ENCODE measurements around the gene ARHGAP44. TPM values are rescaled to one million over a fixed set of nuclear protein-coding genes. Genes with fewer than 3 reads are reported as not detected.

Gene ARHGAP44
- total and polyA plus RNA-seq, 2 donors (not counting 3 experiments of a cell fraction or from before 2014, with no cell fraction given), result 0.11 to 0.42 TPM

- no peaks in the 10 kb centered on the region for H3K36me3 ChIP-seq (ENCODE audit: control insufficient read depth in 2 of 2, extremely low read depth in 1 of 2, insufficient read depth in 2 of 2, low read length in 2 of 2)
- H2AFZ ChIP-seq (ENCODE audit: low read depth, low read length), result no peak overlapping the region
- no peaks in the 10 kb centered on the region for H3K4me1 ChIP-seq (ENCODE audit: control insufficient read depth, extremely low read depth, insufficient read depth, low read length)
- TF ChIP-seq POLR2AphosphoS5 (IDR thresholded peaks at IDR 0.05; ENCODE audit: insufficient read depth, low read depth, low read length), result no peak
- no peak for TF ChIP-seq FOS (IDR thresholded peaks at IDR 0.05; ENCODE audit: borderline replicate concordance, insufficient read depth, low read length)
- no peak for TF ChIP-seq CTCF (IDR thresholded peaks at IDR 0.05; ENCODE audit: extremely low read depth in 1 of 2, insufficient read depth in 1 of 2, low read depth in 1 of 2, low read length in 2 of 2)
- no peak for TF ChIP-seq MYC (IDR thresholded peaks at IDR 0.05; ENCODE audit: low read depth, low read length)
- TF ChIP-seq JUN (IDR thresholded peaks at IDR 0.05; ENCODE audit: borderline replicate concordance, insufficient read depth, insufficient read length, low read depth), result no peak
- no peak for TF ChIP-seq MAX (IDR thresholded peaks at IDR 0.05; ENCODE audit: insufficient read depth, insufficient read length)
- TF ChIP-seq EZH2 (IDR thresholded peaks at IDR 0.05; ENCODE audit: borderline replicate concordance, low read depth, low read length, severe bottlenecking), result no peak
- no peak for TF ChIP-seq GATA2 (IDR thresholded peaks at IDR 0.05; ENCODE audit: insufficient read depth, insufficient read length, low read depth, low read length)
- TF ChIP-seq POLR2A (IDR thresholded peaks at IDR 0.05; ENCODE audit: low read depth, low read length), result no peak
- no TSS peak for BruUV-seq (replicated peaks)
- H3K27me3 ChIP-seq (ENCODE audit: control insufficient read depth in 2 of 2, insufficient read depth in 2 of 2, low read length in 2 of 2), result peaks cover 0 to 14% of the 10 kb centered on the region in 2 experiments
- CTCF ChIA-PET, result no interaction called here
- no peaks in the 10 kb centered on the region for H4K20me1 ChIP-seq (replicated peaks; ENCODE audit: control insufficient read depth, extremely low read depth, insufficient read depth, low read length)
- FAIRE-seq (no peak), DNase-seq (ENCODE audit: low read depth, low spot score) (peak; percentile 49)
- no peak overlapping the region for H3K9ac ChIP-seq (replicated peaks; ENCODE audit: extremely low read depth, insufficient read depth, low read length)
- no peak overlapping the region for H3K4me2 ChIP-seq (ENCODE audit: insufficient read depth, low read length)
- peak overlapping the region in 1 of 3 experiments; percentile 45 for H3K4me3 ChIP-seq (replicated peaks in 1 of 3; ENCODE audit: insufficient read depth in 1 of 3, low read depth in 1 of 3, low read length in 3 of 3)
- POLR2A ChIA-PET, result no interaction called here
- H3K27ac ChIP-seq (ENCODE audit: insufficient read depth, low read depth, low read length), result no peak overlapping the region
- dilution Hi-C loops (cut with MboI; ENCODE audit: extremely low pct_ligation_motif_present, low sequenced_read_pairs) (no loop called here), intact Hi-C loops (cut with micrococcal nuclease) (no loop called here)
- no peaks in the 10 kb centered on the region for H3K9me3 ChIP-seq (replicated peaks; ENCODE audit: control insufficient read depth, insufficient read depth, low read length)
- no peaks in the 10 kb centered on the region for H3K79me2 ChIP-seq (ENCODE audit: control insufficient read depth, insufficient read depth, low read length)
- H3K9me1 ChIP-seq (replicated peaks; ENCODE audit: control insufficient read depth, extremely low read depth, insufficient read depth, low read length), result no peaks in the 10 kb centered on the region
These were observed 220 bp upstream of the ARHGAP44 start for GRCh38 chr17:12789075-12789480.

All from endothelial cell of umbilical vein (primary cell).